DLD1 (cell line): ENCODE measurements around the gene POLDIP2.

Source experiments
- in situ Hi-C: cut with HindIII; loops from 2 replicates; pipeline ENCODE4 v1.10.0; 2017; ENCODE audit warnings: low sequenced_read_pairs

Gene POLDIP2

DNA sequence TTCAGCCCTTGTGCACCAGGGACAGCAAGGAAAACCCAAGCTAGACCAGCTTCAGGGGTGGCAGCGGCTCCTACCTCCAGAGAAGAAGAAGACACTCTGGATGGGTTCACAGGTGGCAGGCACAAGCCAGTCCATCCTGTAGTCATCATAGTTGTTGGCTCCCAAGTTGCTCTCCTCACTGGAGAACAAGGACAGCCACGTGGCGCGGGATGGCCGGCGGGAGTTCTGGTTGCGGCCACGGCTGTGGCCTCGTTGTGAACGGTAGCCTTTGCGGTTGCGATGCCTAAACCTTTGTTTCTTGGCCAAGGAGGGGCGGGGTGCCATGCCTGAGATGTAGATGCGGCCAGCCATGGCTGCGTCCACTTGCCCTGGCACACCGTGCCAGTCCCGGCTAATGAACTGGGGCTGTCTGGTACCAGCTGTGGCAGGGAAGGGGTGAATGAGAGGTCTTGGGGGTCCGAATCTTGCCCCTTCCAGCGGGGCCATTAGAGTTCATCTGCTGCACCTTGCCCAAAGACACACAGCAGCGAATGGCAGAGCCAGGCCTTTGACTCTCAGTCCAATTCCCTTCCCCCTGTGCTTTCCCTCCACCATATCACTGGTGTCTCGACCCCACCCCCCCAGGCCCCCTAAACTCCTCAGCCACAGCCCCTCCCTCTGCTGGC is 10.4 kb upstream of the POLDIP2 start:
- in situ Hi-C loops = no loop called here

DNA sequence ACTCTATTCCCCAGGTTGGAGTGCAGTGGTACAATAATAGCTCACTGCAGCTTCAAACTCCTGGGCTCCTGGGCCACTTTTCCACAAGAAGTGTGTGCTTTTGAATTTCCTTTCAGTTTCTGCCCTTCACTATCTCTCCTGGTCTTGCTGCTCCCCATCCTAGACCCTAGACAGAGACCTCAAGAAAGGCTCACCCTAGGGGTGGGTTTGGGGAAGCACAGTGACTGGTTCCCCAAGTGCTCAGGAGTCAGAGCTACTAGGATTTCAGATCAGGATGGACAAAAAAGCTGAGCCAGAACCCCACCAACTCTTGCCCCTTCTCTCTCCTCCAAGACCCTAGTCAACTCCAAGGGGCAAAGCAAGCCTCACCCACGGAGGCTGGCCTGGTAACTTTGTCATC is 9.3 kb upstream of the POLDIP2 start:
- in situ Hi-C loops = no loop called here

DNA sequence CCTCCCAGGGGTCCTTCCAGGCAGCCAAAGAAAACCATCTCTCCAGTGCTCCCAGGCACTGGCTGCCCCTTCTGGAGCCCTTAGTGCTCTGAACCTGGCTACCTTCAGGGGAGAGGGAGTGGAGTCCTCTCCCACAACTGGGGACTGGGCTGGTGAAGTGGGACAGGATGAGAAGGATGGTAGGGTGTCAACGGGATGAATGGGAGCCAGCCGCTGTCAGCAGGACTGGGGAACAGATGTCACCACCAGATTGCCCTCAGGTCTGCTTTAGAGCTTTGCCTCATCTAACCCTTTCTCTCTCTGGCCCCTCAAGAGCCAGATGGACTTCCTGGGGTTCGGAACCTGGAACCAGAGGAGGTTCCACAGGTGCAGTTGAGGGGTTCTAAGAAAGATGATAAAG is 8.2 kb upstream of the POLDIP2 start:
- in situ Hi-C loops = no loop called here

DNA sequence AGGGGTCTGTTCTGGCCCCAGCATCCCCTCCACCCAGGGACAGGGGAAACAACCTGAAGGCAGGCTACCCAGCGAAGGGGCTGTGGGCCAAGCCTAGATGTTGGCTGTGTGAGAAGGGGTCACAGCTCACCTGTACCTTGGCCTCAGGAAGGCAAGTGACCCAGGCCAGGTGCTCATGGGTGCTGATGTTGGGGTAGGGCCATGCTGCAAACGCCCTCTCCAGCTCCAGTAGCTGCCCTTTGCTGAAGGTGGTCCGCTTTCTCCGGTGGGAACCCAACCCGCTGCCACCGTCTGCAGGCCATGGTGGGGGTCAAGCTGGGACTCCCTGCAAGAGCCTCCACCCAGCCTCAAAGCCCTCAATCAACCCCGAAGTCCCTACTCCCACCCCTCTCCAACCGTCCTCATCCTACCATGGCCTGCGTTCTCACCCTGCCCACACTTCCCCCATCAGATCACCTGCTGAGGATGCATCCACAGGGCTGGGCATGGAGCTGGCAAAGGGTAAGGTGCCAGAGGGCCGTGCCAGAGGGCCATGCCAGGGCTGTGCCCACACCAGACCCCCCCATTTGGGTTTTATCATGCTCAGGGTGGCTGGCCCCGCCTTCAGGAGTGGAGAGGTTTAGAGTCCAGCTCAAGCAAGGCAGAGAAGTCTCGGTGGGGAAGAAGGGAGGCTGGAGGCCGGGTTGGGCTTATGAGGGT is 7.5 kb upstream of the POLDIP2 start, which contains the start of gene SEBOX:
SEBOX (minus strand) TSS at position 535 of the 699 bp plus-strand sequence; CDS start at position 487, 48 bp downstream.
- in situ Hi-C loops = no loop called here

DNA sequence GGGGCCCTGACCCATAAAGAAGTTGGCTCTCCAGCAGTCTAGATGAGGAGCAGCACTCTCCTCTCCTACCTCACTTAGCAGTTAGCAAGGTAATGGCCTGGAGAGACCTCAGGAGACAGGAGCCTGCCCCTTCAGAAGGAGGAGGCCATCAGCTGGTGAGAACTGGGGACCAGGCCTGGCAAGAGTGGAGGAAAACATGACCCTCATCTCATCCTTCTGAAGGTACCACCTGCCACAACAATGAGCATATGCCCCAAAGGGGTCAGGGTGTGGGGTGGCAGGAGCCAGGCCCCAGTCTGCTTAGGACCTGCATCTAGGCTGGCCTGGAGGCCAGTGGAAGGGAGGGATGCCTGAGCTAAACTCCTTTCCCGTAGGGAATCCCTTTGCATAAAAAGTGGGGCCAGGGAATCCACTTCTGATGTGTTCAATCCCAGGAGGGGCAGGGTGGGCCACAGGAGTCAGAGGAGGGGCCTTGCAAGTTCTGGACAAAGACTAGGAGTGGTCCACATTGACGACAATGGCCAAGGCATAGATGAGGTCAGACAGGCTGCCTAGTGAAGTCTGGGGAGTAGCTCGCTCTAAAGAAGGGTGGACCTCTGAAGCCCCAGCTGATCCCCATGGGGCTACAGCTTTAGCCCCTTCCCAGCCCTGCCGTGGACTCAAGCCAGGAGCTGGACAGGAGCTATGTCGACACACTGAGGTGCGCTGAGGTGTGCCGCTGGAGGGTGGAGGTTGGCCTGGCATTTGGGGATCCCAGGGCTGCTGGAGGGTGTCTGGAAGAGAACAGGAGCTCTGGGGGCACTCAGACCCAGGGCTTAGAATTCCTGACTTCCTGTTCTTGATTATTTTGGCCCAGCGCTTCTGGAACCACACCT is 6.7 kb upstream of the POLDIP2 start:
- in situ Hi-C loops = no loop called here

DNA sequence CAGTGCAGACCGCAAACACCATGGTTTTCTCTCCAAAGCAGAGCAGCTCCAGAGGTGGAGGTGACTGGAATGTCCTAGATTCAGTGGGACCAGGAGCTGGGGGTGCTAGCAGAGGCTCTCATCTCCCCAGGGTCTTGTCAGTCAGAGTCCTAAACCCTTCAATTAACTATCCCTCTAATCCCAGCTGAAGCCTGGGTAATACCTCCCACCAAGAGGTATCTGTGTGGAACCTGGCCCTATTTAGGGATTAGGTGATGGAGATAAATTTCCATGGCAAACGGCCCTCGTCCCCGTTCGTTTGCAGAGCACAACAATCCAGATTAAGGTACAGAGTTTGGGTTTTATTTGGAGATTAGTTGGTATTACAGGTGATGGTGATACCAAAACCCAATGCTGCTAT is 5.9 kb upstream of the POLDIP2 start:
- in situ Hi-C loops = no loop called here

DNA sequence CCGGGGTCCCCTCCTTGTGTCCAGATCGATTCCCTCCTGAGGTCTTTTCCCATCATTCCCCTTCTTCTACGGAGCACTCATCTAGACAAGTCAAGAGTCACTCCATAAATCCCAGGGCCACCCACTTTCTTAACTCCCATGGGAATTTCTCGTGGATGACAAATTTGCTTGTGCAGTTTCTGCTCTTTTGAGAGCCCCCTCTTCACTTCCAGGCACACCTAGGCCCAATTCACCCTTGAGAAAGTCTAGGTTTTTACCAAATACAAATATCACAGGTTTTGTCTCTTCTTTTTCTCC is 522 bp upstream of the POLDIP2 start:
- in situ Hi-C loops = no loop called here

DNA sequence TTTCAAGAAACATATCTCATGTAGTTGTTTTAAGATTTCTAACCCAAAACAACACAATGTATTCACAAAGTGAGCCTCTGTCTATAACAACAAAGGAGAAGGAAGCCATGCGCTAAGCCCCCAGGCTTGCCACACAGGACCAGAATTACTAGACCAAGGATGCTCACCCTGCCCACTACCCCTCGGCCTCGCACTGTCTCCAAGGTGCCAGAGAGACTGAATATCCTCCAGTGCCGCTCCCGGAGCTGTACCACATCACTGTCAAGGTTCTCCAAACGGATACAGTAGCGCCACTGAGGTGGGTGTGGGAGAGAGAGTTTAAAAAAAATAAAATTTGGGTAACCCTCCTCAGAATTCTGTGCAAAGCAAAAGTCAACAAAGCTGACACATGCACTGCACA is 7.1 kb downstream of the POLDIP2 start:
- in situ Hi-C loops = no loop called here

DNA sequence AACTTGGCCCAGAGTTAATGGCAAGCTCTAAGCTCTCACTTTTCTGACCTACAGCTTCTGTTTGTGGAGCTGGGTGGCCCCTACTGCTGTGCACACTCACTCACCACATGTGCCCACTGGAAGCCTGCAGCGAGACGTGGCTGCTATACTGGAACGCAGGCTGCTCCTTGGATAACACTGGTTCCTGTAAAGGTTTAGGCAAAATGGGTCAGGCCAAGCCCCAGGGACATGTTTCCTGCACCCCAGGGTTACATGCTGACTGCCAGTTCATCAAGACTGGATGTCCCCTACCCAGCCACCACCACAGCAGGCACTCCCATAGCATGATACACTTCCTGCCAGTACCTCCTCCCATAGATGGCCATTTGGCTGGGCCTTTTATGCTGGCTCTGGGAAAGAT is 8.3 kb downstream of the POLDIP2 start:
- in situ Hi-C loops = no loop called here

DNA sequence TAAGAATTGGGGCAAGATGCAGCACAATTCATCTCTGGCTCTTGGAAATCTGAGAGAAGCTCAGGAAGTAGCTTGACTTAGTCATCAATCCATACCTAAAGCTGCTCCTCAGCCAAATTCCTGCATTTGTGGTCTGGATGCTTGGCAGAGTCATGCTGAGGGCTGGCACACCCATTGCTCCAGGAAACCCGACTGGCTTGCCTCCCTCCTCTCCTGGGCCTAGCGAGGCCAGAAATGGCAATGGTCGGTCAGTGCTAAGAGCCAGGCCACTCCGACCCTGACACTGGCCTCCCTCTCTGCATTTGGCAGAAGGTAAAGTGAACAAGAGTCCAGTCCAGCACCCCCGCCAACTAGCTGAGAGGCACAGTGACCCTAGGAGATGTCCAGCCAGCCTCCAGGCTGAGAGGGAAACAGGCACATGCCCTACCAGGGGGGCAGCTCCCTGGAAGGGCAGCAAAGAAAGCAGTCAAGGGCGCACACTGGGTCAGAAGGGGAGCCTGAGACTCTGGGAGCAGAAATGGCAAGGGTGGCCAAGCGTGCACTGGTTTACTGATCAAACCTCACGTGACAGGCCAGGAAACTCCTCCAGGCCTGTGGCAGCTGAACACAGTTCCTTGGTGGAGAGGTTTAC is 10.0 kb downstream of the POLDIP2 start:
- in situ Hi-C loops = no loop called here

DNA sequence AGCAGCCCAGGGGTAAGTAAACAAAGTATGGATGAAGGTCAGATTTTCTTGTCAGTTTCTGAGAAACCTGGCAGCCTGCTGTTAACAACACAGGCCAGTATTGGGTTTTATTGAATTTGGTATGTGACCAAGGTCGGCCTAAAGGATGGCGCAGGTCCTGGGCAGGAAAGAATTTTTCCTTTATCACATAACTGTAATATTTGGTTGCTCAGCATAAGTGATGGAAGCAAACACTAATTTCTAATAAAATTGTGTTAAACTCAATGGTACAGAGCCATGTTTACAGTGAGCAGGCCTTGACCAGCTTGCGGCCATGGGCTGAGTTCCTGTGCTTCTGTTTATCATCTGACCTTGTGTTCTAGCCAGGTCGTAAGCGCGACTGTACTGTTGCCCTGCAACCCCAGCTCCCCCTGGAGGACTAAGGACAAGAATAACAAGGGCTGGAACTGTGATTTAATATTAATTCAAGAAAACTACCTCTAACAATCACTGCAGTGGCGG is 10.5 kb downstream of the POLDIP2 start:
- in situ Hi-C loops = no loop called here

DNA sequence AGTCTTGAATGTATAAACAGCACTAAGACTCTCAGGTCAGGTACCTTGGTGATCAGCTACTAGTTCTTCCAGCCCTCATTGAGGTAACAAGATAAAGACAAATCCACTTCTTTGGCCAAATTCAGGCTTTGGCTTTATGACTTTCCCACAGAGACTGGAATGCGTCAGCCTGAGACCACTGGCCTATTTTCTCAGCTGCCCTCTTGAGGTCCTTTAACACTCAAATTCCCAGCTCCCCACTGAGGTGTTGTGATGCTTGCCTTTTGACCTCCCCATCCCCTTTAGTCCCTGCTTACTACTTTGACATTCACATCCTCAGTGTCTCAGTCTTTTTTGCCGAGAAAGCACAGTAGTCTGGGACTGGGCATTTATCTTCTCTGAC is 11.1 kb downstream of the POLDIP2 start:
- in situ Hi-C loops = no loop called here

DNA sequence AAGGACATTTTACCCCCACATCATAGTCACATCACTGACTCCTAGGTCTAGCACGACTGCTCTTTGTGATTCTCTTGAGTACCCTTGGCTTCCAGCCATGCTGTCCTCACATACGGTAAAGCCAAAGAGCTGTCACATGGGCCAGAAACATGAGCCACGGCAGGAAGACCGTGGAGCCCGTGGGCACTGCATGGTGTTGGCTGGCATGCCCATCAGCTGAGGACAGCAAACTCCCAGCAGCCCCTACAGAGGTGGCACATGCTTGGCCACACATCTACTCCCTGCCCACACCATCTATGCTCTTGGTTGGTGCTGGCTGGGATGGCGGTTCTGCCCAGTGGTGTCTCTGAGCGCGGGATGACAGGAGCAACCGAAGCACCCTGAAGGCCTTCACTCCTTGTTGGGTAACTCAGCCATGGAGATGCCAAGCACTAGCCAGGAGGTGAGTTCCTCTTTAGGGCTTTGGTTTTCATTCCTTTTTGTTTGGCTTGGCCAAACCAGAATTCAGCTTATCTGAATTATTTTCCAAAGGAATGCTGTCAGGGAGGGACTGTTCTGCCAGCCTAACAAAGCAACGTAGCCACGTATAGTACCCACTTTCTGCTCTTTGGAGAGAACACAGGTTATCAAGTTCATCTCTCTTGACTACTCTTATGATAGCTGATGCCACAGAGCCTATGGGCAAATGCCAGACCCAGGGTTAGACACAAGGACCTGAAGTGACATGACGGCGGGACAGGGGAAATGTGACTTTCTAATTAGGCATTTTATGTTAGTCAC is 11.7 kb downstream of the POLDIP2 start:
- in situ Hi-C loops = no loop called here

DNA sequence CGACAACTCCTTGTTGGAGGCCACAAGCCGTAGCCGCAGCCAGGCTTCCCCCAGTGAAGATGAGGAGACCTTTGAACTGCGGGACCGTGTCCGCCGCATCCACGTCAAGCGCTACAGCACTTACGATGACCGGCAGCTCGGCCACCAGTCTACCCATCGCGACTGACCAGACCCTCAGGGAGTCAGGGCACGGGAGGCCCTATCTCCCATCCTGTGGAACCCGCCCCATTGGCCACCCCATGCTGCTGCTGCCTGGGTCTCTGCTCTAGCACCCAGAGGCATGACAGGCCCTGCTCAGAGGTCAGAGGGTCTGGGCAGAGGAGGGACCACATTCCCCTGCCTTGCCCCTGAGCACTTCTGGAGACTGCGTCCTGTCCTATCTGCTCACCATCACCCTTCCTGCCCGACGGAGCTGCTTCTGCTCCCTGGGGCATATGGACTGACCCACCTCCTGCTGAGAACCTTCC is 12.9 kb downstream of the POLDIP2 start:
- in situ Hi-C loops = no loop called here

DNA sequence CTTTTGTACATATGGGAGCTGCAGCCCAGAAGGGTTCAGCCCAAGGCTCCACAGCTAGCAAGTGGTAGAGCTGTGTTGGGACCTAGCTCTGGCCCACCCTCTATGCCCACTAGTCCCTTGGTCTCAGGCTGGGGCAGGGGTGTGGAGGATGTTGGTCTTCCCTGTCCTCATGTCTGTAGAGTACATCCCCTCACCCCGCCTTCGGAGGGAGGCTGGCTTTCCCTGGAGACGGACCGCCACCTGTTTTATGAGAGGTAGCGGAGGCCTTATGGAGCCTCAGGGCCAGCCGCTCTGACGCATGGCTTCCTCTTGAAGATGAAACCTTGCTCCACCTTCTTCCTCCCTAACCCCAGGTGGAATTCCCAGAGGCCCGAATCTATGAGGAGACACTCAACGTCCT is 13.3 kb downstream of the POLDIP2 start:
- in situ Hi-C loops = no loop called here

DNA sequence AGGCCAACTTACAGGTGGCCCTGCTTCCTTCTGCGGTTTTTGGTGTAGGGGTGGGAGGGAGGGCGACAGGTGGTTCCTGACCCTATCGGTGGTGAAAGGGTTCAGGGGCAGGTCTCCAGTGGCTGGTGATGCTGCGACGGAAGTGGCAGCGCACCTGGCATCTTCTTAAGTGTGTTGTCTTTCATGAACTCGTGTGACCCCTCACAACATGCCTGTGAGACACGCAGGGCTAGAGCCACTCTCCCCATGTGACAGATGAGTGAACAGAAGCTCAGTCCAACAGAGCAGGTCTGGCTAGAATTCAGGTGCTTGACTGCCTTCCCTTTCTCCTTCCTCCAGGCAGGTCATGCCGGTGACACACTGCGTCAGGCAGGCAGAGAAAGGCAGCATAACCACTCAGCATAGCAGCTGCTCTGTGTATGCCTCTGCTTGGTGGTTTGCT is 13.8 kb downstream of the POLDIP2 start:
- in situ Hi-C loops = no loop called here

DNA sequence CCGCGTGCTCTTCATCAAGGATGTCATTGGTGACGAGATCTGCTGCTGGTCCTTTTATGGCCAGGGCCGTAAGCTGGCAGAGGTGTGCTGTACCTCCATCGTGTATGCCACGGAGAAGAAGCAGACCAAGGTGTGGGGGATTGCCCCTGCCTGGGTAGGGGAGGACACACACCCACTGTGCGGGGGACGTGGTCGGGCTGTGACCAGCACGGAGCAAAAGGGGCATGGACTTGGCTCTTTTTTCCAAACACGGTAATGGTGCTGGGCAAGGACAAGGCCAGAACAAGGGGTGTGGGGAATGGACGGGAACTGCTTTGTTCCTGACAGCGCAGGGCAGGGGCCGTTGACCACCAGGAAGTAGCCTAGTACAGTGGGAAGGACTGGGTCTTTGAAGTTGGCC is 15.0 kb downstream of the POLDIP2 start:
- in situ Hi-C loops = no loop called here

DNA sequence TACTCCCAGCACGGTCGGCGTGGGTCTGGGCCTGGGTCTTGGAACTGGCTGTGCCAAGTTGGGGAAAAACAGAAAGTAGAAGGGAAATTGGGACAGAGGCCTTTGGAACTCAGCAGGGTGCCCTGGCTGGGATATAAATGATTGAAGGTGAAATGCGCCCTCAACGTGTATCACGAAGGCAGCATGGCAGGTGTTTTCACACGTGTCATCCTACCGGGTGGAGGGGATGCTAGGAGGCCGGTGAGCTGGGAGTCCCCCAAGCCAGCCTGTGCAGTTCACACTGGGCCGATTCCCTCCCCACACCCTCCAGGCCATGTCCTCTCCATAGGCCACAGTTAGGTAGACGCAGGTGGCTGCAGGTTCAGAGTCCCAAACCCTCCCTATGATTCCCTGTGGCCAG is 15.8 kb downstream of the POLDIP2 start:
- in situ Hi-C loops = no loop called here

DNA sequence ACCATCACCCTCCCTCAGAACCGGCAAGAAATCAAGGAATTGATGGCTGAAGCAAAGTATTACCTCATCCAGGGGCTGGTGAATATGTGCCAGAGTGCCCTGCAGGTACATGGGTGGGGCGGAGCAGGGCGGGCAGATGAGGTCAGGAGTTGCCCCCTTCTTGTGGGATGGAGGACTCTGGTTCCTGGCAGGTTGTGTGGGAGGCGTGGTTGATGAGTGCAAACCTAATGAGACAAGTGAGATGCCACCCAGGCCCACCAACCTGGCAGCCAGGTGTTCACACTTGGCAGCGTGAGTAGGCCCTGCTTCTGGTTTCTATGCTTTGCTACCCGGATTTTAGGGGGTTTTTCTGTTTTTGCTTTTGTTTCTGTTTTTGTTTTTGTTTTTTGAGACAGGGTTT is 17.0 kb downstream of the POLDIP2 start:
- in situ Hi-C loops = no loop called here

DNA sequence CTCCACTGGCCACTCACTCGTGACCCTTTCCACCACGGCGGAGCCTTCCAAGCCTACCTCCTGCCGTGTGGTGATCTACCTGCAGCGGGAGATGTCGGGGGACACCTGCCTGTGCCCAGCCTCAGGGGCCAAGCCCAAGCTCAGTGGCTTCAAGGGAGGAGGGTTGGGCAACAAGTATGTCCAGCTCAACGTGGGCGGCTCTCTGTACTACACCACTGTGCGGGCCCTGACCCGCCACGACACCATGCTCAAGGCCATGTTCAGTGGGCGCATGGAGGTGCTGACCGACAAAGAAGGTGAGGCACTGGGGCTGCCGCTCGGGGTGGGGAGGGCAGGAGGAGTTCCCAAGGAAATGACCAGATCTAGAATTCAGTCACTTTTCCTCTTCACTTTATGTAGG is 17.9 kb downstream of the POLDIP2 start:
- in situ Hi-C loops = no loop called here
